NCI-H187 (cell line): ENCODE results near the gene MRTFB.
"Not testable (repeated sequence)": the region's sequence is repeated elsewhere in the genome, so short reads cannot be mapped to it uniquely, and the experiment has no call there.

Experiments
- DNase-seq, 2 experiments: peaks; one replicate each; lab custom pipeline; 2025; lab: John Stamatoyannopoulos, UW

The MRTFB gene

DNA sequence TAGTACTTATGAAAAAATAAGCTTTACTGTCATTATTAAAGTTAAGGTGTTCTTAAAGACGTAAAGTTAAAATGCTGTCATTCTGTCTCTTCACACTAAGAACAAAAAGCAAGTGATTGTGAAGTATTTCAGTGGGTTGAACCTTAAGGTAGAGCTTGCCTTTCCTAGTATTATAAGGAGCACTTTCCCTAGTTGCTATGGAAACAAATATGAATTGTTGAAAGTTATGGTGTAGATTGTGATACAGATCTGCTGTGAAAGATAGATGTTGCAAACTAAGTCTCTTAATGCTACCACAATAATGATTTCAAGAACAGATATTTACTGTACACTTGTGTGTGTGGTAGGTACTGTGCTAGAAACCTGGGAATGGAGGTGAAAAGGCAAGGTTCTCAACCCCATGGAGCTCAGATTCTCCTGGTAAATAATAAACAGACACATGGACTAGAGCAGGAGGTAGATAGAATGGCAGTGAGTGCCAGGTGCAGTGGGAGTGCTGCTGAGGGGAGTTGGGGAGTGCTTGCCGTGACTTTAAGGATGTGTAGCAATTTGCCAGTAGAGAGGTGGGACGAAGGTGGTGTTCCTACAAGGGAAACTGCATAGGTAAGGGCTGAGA, 34.7 kb downstream of the MRTFB start:
- no peak for DNase-seq

DNA sequence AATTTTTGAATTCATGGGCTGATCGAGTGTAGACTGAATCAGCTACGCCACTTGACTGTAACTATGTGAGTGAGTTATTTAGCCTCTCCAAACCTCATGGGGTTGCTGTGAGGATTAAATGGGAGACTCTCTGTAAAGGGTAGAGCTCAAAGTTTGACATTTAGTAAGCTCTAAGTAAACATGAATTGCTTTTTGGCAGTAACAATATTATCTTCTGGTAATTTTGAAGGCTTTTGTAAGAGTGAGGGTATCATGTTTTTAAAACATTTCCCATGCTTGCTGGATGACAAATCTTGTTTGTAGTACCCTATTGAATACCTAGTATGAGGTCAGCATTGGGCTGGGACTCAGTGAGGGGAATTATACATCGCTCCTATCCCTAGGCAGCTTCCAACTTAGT, 35.3 kb downstream of the MRTFB start:
- DNase-seq, result no peak

DNA sequence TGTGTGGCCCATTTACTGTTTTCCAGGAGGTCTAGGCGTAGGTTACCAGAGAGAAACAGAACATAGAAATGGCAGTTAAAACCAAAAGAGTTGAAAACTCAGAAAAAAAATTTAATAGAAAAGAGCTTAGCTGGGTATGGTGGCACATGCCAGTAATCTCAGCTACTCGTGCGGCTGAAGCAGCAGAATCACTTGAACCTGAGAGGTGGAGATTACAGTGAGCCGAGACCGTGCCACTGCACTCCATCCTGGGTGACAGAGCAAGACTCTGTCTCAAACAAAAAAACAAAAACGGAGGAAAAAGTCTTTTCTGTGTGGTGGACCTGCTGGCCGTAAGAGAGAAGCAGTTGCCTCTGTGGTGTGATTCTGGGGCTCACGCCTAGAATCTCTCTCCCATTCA, 35.8 kb downstream of the MRTFB start:
- DNase-seq, result no peak

DNA sequence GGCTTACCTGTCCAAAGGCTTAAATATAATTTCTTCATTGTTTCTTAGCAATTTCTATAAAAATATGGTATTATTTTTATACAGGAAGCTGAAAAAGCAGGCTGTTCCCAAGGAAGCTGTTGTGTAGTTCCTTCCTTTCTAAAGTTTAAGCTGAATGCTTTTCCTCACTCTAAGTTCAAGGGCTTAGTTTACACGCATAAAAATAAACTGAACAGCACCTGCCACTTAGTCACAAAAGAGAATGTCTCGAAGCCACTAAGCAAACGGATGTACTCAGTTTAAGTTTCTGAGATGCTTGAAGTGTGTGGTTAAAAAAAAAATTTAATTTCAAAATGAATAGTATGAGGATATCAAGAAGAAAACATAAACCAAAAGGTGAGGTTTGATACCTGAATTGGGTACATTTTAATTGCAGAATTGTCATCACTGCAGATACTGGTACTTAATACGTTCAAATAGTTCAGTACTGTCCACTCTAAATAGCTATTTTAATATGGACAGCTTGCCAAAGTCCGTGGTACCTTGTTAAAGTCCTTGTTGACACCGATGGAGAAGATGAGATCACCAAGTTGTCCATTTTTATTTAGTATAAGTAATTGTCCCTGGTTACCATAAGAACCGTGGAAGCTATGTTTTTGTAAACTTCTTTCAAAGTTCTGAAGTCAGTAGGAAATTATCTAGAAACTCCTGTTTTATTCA, 38.1 kb downstream of the MRTFB start:
- DNase-seq, result no peak

DNA sequence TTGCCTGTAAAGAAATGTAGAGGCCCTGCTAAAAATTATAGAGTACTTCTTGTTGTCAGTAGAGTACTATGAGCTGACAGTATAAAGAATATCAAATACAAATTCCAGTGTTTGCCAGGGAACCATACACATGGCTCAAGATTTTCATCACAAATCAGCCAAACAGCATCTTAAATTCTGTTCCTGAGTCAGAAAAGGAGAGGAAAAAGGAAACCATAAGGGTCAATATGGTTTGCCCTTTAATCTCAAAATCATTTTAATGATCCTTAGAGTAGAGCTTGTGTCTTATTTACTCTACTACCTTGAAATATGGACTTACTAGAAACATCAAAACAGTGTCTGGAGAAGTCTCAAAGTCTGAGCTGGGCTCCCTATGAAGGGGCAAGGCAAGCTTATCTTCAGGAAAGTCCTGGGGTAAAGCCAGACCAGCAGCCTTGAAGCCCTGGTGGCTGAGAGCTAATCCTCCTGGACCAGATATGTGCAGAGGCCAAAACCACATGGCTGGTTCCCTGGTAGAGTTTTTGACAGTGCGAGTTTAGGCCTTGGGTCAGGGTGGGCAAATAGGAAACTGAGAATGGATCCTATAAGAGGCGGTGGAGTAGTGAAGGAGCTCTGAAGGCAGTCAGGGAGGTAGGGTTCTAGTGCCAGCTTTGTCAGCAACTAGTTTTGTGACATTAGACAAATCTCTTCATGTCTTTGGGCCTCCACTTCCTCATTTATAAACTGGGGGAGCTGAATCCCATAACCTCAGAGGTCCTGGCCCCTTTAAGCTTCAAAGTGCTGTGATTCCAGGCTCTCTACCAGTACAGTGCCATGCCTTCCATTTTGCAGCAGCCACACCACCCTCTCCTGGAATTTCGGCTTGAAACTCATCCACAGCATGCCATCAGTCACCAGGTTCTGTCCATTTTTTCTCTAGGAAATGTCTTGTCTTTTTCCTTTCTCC, 38.9 kb downstream of the MRTFB start:
- DNase-seq, result no peak

DNA sequence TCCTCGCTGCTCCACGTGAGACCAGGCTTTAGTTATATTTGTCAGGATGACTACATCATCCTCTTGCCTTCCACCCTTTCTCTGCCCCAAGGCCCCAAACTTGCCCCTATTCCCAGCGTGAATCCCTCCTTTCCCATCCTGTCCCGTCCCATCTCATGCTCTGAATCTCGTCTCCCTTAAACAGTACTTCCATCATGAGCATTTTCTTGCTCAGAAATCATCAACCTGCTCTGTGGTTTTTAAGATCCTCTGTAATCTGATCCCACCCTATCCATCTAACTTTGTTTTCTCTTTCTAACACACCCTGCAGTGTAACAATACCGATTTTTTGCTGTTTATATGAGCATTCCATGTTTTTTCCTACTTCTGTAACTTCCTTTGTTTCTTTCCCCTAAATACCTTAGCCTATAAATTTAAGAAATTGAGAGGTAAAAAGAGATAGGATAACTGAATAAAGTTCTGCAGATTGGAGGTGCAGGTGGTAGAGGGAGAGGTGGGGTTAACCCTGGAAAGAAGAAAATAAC, 39.7 kb downstream of the MRTFB start:
- DNase-seq, result no peak

DNA sequence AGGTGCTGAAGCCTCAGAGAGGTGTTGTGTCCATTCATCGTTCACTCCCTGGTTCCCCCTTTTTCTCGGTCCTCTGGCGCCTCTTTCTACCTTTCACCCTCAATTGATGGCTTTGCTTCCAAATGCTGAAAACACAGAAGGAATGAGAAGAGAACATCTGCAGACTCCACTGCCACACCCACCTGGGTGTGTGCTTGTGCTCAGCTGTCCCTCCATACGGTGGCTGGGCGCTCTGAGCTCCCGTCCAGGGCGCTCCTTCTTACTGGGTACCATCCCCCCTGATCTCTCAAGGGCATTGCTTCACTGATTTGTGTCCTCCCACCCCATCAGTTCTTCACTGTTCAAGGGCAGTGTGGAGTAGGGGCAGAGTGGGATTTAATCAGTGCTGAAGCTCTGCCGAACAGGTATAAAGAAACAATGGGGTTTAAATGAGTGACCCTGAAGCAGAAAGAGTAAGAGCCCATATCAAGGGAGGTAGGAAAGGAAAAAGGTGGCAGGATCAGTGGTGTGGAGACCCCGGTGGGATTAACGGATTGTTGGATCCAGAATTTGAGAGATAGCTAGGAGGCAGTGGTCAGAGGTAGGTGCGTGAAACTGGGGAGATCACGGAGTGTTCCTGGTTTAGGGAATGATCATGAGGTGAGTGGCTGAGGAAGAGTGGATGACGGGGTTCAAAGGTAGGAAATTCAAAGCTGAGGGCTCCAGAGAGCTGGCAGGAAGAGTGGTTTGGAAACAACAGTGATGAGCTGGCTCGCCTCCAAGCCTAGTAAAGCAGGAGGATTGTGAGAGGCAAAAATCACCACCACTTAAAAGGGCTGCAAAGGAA, 40.8 kb downstream of the MRTFB start:
- DNase-seq, result no peak

DNA sequence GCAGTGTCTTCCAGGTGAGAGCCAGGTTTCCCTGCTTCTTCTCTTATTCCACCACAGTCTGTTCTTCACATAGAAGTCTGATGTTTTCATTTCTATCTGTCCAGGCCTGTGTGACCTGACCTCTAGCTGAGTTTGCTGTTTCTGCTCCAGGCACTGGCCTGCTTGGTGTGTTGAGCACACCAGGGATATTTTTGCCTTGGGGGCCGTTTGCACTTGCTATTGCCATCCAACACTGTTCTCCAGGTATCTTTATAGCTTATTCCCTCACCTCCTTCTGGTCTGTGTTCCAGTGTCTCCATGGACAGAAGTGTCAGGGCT, 41.4 kb downstream of the MRTFB start:
- DNase-seq, result no peak

DNA sequence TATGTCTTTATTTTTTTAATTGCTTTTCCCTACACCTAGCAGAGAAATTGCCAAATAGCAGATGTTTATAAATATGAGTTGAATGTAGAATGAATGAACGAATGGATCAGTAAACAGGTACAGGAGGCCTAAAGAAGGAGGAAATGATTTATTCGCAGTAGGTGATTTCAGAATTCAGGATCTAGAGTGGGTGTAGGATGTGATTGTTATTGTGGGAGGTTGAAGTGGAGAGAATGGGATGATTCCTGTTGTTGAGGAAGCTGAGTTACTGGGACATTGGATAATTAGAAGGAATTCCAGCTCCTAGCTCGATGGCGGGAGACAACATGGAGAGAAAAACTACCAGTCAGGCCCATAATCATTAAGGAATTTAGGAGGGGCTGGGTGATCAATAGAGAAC, 42.2 kb downstream of the MRTFB start:
- DNase-seq, result no peak

DNA sequence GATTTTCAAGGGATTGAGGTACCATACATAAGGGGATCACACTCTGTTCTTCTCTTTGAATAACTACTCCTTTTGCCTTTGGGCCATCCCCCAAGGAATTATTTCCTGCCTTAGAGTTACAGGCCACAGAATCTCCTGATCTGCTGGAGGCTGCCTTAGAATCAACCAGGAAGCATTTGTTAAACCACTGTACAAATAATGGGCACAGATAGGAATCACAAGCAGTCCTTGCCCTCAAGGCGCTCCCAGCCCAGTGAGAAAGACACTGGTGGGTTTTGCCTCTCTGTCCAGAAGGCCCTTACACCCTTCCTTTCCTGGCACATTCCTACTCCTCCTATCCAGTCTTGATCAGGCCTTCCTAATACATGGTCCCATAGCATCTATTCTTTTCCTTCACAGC, 45.9 kb downstream of the MRTFB start:
- DNase-seq, result no peak

DNA sequence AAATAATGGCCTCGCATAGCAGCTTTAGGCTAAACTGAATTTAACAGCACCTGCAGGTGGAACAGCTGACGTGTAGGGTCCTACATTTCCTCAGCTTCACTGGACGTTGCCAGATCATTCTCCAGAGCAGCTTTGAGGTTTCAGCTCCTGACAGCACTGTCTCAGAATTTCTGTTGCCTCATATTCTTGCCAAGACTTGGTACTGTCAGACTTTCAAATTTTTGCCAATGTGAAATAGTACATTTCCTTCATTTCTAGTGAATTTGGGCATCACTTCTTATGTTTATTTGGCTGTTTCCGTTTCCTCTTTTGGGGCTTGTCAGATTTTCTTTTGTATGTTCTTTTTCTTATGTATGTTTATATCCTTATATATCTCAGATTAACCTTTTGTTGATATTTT, 48.7 kb downstream of the MRTFB start:
- no peak for DNase-seq

DNA sequence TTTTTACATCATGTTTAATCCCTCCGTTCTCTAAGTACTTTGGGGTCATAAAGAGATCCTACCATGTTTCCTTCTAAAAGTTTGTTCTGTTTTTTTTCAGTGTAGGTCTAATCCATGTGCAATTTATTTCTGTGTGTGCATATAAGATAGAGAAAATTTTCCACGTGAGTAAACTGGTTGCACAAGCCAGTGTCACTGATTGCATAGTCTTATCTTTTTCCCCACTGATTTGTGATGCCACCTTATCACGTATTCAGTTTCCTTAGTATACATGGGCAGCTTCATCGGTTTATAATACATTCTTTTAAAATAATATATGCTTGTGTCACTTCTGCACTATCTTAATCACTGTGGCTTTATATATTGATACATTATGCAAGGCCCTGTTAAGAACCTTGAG, 49.2 kb downstream of the MRTFB start:
- no peak for DNase-seq

DNA sequence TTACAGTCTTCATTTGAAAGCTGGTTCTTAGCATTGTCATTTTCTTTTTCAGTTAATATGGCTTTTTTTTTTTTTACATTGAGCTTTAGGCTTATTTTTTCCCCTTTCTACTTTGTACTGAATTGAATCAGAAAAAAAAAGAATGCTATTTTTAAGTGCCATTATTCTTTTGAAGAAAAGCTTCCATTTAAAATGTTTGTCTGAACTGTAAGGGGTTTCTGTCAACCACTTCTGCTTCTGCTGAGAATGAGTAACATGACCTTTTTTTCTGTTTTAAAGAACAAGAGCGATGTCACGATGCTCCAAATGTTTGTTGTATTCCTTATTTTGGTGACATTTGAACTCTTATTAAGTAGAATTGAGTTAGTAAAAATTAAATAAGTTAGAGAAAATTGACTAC, 50.0 kb downstream of the MRTFB start:
- DNase-seq, result no peak

DNA sequence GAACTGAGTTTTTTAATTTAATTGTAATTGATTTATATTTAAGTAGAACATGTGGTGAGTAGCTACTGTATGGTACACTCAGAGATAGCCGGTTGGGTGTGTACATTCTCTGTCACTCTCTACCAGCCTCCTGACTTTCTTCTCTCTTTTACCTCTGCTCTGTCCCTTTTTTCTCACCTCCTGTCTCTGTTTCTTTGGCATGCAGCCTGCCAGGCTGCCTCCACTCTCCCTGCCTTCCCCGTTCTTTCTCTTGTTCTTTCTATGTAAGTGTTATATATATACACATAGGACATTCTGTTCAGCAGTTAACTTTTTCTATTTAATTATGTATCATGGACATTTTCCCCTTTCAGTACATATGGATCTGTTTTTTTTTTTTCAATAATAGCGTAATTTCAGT, 50.8 kb downstream of the MRTFB start:
- DNase-seq, result no peak

DNA sequence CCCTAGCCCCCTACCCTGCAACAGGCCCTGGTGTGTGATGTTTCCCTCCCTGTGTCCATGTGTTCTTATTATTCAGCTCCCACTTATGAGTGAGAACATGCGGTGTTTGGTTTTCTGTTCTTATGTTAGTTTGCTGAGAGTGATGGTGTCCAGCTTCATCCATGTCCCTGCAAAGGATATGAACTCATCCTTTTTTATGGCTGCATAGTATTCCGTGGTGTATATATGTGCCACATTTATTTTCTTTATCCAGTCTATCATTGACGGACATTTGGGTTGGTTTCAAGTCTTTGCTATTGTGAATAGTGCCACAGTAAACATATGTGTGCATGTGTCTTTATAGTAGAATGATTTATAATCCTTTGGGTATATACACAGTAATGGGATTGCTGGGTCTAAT, 51.3 kb downstream of the MRTFB start:
- not testable (repeated sequence) for DNase-seq

DNA sequence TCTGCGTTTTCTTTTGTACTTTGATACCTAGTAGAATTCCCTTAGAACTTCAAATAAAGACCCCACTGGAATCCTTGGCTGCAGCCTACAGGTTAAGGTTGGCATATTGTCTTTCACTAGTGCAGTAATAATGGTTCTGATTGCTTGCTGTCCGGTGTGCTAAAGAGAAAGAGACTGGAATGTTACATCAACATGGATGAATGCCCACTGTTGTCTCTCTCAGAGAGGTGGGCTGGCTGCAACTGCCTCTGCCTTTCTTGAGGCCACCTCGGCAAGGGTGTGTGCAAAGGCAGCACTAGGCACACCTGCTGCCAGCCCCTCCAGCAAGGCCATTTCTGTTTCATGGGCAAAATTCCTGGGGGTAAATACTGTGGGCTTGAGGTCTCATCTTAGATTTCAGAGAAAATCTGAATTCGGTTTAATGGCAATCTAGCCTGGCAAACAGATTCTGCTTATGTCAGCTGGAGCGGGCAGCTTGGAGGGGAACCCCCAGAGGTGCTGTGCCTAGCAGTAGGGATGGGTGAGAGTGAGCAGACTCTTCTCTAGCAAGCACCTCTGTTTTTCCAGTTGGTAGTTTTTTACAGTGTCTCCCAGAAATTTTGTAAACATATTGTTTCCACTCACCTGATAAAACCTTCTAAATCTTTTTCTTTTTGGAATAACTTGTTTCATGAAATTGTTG, 54.0 kb downstream of the MRTFB start:
- DNase-seq, result no peak

DNA sequence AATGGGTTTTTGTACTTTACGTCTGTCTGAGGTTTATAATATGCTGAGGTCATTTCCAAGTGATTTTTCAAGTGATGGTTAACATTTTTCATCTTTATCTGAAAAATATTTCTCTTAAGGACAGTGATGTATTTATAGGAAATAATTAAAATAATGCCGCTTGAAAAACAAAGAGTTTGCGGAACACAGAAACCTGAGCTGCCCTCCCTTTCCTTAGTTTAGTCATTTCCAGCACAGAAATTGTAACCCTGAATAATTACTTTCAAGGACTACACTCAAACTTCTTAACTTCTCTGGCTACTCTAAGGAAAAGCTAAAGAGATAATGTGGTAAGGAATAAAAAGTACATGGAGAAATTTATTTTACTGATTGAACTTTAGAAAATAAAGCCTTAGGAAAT, 54.6 kb downstream of the MRTFB start:
- no peak for DNase-seq

DNA sequence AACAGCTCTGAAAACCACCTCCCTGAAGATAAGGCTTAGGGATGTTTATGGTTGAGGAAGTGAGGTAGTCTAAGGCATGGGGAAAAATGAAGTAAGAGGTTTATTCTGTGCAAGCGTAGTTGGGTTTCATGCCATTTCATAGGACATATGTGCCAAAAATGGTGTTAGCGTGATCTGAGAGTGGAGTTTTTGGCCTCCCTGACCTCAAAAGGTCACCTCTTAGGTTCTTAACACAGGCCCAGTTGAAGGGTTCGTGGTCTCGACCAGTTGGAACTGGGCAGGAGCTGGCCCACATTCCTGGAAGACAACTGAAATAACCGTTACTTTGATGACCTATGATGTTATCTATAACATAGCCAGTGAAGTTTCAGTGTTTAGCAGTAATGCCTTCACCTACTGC, 57.0 kb downstream of the MRTFB start:
- no peak for DNase-seq

DNA sequence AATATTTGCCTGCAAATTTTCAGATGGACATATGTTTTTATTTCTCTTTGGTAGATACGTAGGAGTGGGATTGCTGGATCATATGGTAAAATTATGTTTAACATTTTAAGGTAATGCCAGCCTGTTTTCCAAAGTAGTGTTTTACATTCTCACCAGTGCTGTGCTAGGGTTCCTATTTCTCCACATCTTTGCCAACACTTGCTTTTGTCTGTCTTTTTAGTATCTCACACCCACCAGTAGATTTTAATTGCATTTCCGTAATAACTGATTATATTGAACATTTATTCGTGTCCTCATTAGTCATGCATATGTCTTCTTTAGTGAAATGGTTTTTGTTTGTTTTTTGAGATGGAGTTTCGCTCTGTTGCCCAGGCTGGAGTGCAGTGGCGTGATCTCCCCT, 58.4 kb downstream of the MRTFB start:
- no peak for DNase-seq

DNA sequence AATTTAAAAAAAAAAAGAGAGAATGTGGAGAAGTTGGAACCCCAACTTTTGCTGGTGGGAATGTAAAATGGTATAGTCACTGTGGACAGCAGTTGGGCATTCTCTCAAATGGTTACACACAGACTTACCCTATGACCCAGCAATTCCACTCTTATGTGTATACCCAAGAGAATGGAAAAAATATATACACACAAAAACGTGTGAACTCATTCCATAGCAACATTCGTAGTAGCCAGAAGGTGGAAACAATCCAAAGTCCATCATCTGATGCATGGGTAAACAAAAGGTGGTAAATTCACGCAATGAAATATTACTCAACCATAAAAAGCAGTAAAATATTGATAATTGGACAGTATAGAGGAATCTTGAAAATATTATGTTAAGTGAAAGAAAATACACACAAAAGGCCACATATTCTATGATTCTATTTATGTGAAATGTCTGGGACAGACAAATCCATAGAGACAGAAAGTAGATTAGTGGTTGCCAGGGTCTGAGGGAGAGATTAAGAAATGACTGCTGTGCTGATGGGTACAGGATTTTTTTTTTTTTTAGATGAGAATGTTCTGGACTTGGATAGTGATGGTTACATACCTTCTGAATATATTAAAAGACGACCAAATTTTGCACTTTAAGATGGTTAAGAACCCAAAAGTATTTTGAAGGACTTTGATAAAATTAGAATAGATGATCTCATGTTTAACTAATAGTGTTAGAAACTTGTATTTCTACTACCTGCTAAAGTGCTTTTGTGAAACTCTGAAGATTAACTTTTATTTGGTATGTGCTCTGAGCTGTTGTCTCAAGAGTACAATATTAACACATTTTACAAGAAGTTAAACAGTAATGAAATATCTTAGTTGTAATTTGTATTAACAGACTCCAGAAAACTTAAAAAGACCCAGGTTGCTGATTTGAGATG, 60.9 kb downstream of the MRTFB start:
- DNase-seq, result no peak

DNA sequence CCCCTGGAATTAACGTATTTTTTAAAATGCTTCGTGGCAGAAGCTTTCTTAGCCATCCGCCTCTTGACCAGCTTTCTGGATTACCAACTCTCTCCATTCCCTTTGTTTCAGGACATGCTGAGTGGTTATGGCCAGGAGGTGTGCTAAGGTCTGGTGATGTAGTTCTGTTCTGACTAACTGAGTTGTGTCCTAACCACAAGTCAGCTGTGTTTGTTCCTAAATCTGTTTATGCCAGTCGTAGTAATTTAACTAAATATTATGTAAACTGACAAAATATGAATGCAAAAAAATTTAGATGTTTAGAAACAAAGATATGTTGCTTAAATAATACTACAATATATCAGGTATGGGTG, 61.6 kb downstream of the MRTFB start:
- DNase-seq, result no peak
